Measurements from ENCODE around the gene TSPAN32. TPM values are rescaled to one million over a fixed set of nuclear protein-coding genes. Genes with fewer than 3 reads are reported as not detected.
"Not testable (repeated sequence)": the region's sequence is repeated elsewhere in the genome, so short reads cannot be mapped to it uniquely, and the experiment has no call there.

Gene TSPAN32
- total RNA-seq, 1 donor from 2014 or later = 0.23 TPM

- Mint-ChIP-seq H3K27me3 (ENCODE audit: unreplicated experiment) (peaks cover 7% of the 10 kb centered on the region), H3K4me1 (ENCODE audit: unreplicated experiment) (no peaks in the 10 kb centered on the region)
- no peak for DNase-seq (ENCODE audit: low spot score)
These were observed 25.4 kb upstream of the TSPAN32 start for GRCh38 chr11:2276280-2277007.

GRCh38 chr11:2277008-2277346, 24.8 kb upstream of the TSPAN32 start:
- DNase-seq (ENCODE audit: low spot score) = no peak
- H3K36me3 Mint-ChIP-seq (ENCODE audit: low read depth, unreplicated experiment) = peaks cover 3% of the 10 kb centered on the region
- peaks cover 3% of the 10 kb centered on the region for H3K27me3 Mint-ChIP-seq (ENCODE audit: unreplicated experiment)
- no peak overlapping the region for H3K4me3 Mint-ChIP-seq (ENCODE audit: unreplicated experiment)
- TF ChIP-seq, protein P1, sequence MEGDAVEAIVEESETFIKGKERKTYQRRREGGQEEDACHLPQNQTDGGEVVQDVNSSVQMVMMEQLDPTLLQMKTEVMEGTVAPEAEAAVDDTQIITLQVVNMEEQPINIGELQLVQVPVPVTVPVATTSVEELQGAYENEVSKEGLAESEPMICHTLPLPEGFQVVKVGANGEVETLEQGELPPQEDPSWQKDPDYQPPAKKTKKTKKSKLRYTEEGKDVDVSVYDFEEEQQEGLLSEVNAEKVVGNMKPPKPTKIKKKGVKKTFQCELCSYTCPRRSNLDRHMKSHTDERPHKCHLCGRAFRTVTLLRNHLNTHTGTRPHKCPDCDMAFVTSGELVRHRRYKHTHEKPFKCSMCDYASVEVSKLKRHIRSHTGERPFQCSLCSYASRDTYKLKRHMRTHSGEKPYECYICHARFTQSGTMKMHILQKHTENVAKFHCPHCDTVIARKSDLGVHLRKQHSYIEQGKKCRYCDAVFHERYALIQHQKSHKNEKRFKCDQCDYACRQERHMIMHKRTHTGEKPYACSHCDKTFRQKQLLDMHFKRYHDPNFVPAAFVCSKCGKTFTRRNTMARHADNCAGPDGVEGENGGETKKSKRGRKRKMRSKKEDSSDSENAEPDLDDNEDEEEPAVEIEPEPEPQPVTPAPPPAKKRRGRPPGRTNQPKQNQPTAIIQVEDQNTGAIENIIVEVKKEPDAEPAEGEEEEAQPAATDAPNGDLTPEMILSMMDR (IDR thresholded peaks at IDR 0.05; ENCODE audit: unreplicated experiment) = no peak
- no peak overlapping the region for H3K27ac Mint-ChIP-seq (ENCODE audit: unreplicated experiment)
- no peaks in the 10 kb centered on the region for H3K9me3 Mint-ChIP-seq (ENCODE audit: unreplicated experiment)
- no peaks in the 10 kb centered on the region for H3K4me1 Mint-ChIP-seq (ENCODE audit: unreplicated experiment)

More at GRCh38 chr11:2276280-2277007, 25.4 kb upstream of the TSPAN32 start:
- Mint-ChIP-seq H3K4me3 (ENCODE audit: unreplicated experiment) (no peak overlapping the region), H3K36me3 (ENCODE audit: low read depth, unreplicated experiment) (peaks cover 3% of the 10 kb centered on the region), H3K27ac (ENCODE audit: unreplicated experiment) (no peak overlapping the region), H3K9me3 (ENCODE audit: unreplicated experiment) (no peaks in the 10 kb centered on the region)
- TF ChIP-seq, protein P1 (IDR thresholded peaks at IDR 0.05; ENCODE audit: unreplicated experiment) = no peak

DNA sequence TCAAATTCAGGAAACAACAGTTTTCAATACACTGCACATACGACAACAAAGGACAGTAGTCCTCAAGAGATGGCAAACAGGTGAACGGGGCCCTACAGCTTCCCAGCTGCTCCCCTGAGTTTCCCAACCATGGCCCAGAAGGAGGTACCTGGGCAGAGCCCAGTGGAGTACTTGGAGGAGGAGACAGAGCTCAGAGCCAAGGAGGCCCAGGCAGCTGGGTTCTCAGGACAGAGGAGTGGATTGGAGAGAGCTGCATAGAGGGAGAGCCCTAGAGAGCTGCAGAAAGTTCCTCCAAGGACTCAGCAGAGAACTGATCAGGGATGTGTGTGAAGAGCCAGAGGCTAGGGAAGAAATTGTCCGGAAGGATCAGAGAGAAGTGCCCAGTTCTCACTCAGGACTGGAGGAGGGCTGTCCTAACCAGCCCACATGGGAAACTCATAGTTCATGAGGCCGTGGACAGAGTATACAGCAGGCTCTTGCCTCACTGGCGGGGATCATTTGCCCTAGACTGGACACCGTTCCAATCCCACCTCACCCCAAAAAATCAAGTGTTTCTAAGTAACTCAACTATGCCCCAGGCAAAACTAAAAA, 23.8 kb upstream of the TSPAN32 start:
- H3K27me3 Mint-ChIP-seq (ENCODE audit: unreplicated experiment) = no peaks in the 10 kb centered on the region
- no peak for DNase-seq (ENCODE audit: low spot score)

DNA sequence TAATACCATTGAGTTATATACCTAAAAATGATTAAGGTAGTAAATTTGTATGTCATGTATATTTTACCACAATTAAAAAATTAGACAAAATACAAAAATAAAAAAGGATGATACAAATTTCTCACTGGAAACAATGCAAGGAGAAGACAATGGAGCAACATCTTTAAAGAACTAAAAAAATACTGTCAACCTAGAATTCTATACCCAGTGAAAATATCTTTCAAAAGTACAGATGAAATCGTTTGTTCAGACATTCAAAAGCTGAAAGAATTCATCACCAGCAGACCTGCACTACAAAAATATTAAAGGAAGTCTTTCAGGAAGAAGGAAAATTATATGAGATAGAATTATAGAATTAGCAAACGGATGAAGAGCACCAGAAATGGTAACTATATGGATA, 21.6 kb upstream of the TSPAN32 start:
- TF ChIP-seq, protein P1 (IDR thresholded peaks at IDR 0.05; ENCODE audit: unreplicated experiment) = no peak
- Mint-ChIP-seq H3K4me1 (ENCODE audit: unreplicated experiment) (no peaks in the 10 kb centered on the region), H3K27ac (ENCODE audit: unreplicated experiment) (no peak overlapping the region), H3K36me3 (ENCODE audit: low read depth, unreplicated experiment) (peaks cover 3% of the 10 kb centered on the region), H3K4me3 (ENCODE audit: unreplicated experiment) (no peak overlapping the region), H3K27me3 (ENCODE audit: unreplicated experiment) (no peaks in the 10 kb centered on the region), H3K9me3 (ENCODE audit: unreplicated experiment) (no peaks in the 10 kb centered on the region)
- no peak for DNase-seq (ENCODE audit: low spot score)

More for the DNA sequence above, 23.8 kb upstream of the TSPAN32 start:
- TF ChIP-seq, protein P1 (IDR thresholded peaks at IDR 0.05; ENCODE audit: unreplicated experiment) = no peak
- Mint-ChIP-seq H3K9me3 (ENCODE audit: unreplicated experiment) (no peaks in the 10 kb centered on the region), H3K36me3 (ENCODE audit: low read depth, unreplicated experiment) (peaks cover 3% of the 10 kb centered on the region), H3K27ac (ENCODE audit: unreplicated experiment) (no peak overlapping the region), H3K4me1 (ENCODE audit: unreplicated experiment) (no peaks in the 10 kb centered on the region), H3K4me3 (ENCODE audit: unreplicated experiment) (no peak overlapping the region)

DNA sequence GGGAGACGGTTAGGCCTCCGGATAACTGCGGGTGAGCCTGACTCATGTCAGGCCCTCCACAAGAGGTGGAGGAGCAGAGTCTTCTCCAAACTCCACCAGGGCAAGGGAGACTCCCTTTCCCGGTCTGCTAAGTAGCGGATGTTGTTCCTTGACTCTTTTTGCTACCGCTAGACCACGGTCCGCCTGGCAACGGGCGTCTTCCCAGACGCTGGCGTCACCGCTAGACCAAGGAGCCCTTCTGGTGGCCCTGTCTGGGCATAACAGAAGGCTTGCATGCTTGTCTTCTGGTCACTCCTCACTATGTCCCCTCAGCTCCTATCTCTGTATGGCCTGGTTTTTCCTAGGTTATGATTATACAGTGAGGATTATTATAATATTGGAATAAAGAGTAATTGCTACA, 15.5 kb upstream of the TSPAN32 start:
- not testable (repeated sequence) for H3K4me1 Mint-ChIP-seq (ENCODE audit: unreplicated experiment); DNase-seq (ENCODE audit: low spot score); H3K36me3 Mint-ChIP-seq (ENCODE audit: low read depth, unreplicated experiment); H3K9me3 Mint-ChIP-seq (ENCODE audit: unreplicated experiment); H3K27me3 Mint-ChIP-seq (ENCODE audit: unreplicated experiment); H3K27ac Mint-ChIP-seq (ENCODE audit: unreplicated experiment); H3K4me3 Mint-ChIP-seq (ENCODE audit: unreplicated experiment)

All from endothelial cell (in vitro differentiated cells).